Muscle of leg (tissue), 11 donors: Measurements from ENCODE around the gene CDC14B. TPM values are rescaled to one million over a fixed set of nuclear protein-coding genes. Genes with fewer than 3 reads are reported as not detected.
A peak's percentile ranks its signal among the peaks of the same experiment; 100 is the strongest.

Experiments
- DNase-seq: peaks from one replicate; pipeline ENCODE4 v3.0.0; 2013
- H3K27ac ChIP-seq: one replicate; pipeline ENCODE4 v1.5.1; 2013; ENCODE audit warnings: mild to moderate bottlenecking, low read length, control low read depth
- H3K27me3 ChIP-seq: one replicate; pipeline ENCODE4 v1.6.1; 2013; ENCODE audit warnings: low read length; ENCODE audit not compliant: control insufficient read depth, insufficient read depth
- H3K36me3 ChIP-seq: one replicate; pipeline ENCODE4 v1.6.1; 2013; ENCODE audit warnings: low read length; ENCODE audit not compliant: control insufficient read depth, insufficient read depth
- H3K4me1 ChIP-seq: one replicate; pipeline ENCODE4 v1.6.1; 2013; ENCODE audit warnings: low read length; ENCODE audit not compliant: control insufficient read depth, insufficient read depth
- H3K4me3 ChIP-seq: one replicate; pipeline ENCODE4 v1.5.1; 2013; ENCODE audit warnings: low read length, control low read depth
- H3K9me3 ChIP-seq: replicated peaks from 2 replicates; pipeline ENCODE4 v1.6.1; 2013; ENCODE audit warnings: low read depth, low read length; ENCODE audit not compliant: control insufficient read depth
- WGBS: methylation state at CpG from one replicate; pipeline ENCODE4 v1.1.5; 2013; ENCODE audit warnings: missing lambda C conversion rate; ENCODE audit not compliant: insufficient coverage; 5-methylcytosine and 5-hydroxymethylcytosine counted together
- polyA plus RNA-seq, 8 donors: library from polyadenylated mRNA; unstranded; fragments of 120-200 nt; gene quantifications; one replicate each; pipeline versions ENCODE4 v1.2.1 to v1.2.3, GENCODE V29; 2013; ENCODE audit warnings: inconsistent platforms in 1 of 8, low replicate concordance in 1 of 8; ENCODE audit not compliant: insufficient read length in 8 of 8, insufficient read depth in 1 of 8
- total RNA-seq: library from RNA; stranded (reverse); fragments of 120-200 nt; gene quantifications from one replicate; pipeline ENCODE4 v1.2.4, GENCODE V29; 2013

Gene CDC14B
- total and polyA plus RNA-seq, 9 donors = 12.9 to 19.0 (median 14.7) TPM

DNA sequence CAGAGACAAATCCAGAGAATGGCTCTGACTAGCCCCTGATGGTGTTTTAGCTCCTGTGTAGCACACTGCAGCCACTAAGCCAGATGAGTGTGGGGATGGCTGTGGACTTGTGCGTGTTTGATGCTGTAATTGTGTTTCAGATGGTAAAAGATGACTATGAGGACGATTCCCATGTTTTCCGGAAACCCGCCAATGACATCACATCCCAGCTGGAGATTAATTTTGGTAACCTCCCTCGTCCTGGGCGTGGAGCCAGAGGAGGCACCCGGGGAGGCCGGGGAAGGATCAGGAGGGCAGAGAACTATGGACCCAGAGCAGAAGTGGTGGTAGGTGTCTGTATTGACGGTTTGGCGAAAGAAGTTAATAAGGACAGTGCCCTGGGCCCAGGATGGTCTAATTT lies 131.7 kb downstream of the CDC14B start:
- WGBS = 72% methylated on average over 10 of the region's 10 CpGs
- DNase-seq = peak; percentile 35
- no peak overlapping the region for H3K27ac ChIP-seq
- no peak overlapping the region for H3K4me3 ChIP-seq
- H3K36me3 ChIP-seq = peaks cover 36% of the 10 kb centered on the region
- H3K9me3 ChIP-seq = no peaks in the 10 kb centered on the region
- H3K27me3 ChIP-seq = no peaks in the 10 kb centered on the region
- H3K4me1 ChIP-seq = peaks cover 11% of the 10 kb centered on the region

DNA sequence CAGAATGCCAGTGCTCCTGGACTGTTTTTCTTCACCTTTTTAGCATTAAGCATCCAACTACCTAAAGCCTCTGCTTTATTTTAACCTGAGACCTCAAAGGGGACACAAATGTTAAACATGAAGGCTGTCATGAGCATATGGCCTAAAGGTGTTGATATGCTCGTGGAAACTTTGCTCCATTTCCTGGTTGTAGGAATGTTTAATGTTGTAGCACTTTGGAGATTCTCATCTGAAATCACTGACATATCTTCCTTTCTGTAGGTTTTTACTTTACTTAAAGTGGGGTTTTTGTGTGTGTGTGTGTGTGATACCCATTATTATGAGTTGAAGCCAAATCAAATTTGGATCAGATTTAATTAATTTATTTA lies 132.6 kb downstream of the CDC14B start:
- no peaks in the 10 kb centered on the region for H3K27me3 ChIP-seq
- WGBS = no CpG with 5 or more reads among the region's 1 CpG
- peaks cover 36% of the 10 kb centered on the region for H3K36me3 ChIP-seq

DNA sequence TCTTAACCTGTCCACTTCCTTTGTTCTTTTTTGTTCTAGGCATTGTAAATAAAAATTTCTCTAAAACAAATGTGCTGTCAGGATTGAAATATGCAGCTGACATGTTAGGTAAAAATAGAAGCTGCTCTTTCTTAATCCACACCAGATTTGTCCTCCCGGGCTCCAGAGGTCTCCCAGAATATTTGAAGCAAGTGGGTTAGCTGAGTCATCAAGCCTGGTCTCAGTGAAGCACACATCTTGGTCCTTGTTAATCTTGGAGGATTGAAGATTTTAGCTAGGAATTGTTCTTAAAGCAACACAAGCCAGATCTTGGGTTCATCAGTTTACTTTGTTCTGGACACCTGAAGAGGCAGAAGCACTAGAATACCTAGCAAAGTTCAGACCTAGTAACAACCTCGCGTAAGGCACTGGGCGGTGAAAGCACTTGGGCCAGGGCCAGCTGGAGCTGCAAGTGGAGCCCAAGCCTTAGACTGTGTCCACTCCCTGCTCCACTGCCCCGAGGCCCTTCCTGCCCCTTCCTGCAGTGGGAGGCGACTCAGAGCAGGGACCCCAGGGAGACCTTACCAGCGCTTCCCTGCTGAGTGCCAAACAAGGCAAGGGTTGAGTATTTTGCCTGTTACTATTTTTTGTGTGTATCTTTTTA lies 133.1 kb downstream of the CDC14B start:
- DNase-seq = peak; percentile 72
- WGBS = 43% methylated on average over 3 of the region's 7 CpGs
- Histone ChIP-seq H3K27ac (peak overlapping the region; percentile 65), H3K4me3 (no peak overlapping the region), H3K9me3 (no peaks in the 10 kb centered on the region), H3K27me3 (no peaks in the 10 kb centered on the region), H3K4me1 (peaks cover 11% of the 10 kb centered on the region), H3K36me3 (peaks cover 34% of the 10 kb centered on the region)

More for the DNA sequence above, 132.6 kb downstream of the CDC14B start:
- Histone ChIP-seq H3K4me1 (peaks cover 11% of the 10 kb centered on the region), H3K9me3 (no peaks in the 10 kb centered on the region), H3K4me3 (no peak overlapping the region), H3K27ac (peak overlapping the region; percentile 65)
- no peak for DNase-seq

DNA sequence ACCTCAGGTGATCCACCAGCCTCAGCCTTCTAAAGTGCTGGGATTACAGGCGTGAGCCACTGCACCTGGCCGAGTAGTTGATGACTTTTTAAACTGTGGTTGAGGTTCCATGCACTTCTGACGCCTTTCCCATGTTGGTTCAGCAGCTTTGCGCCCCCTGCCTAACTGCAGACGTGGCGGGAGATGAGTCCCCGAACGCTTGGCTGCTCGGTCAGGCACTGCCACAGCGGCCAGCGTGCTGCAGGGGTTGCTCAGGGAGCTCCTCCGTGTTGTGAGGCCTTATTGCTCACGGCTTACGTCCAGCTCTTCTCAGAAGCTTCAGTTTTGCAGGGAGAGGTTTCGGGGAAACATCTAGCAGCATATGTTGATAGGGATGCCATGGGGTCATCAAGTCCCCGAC lies 134.4 kb downstream of the CDC14B start:
- Histone ChIP-seq H3K27me3 (no peaks in the 10 kb centered on the region), H3K9me3 (no peaks in the 10 kb centered on the region), H3K36me3 (peaks cover 22% of the 10 kb centered on the region), H3K4me1 (peaks cover 11% of the 10 kb centered on the region), H3K27ac (no peak overlapping the region), H3K4me3 (no peak overlapping the region)
- DNase-seq = no peak
- 87% methylated on average over 12 of the region's 16 CpGs for WGBS

DNA sequence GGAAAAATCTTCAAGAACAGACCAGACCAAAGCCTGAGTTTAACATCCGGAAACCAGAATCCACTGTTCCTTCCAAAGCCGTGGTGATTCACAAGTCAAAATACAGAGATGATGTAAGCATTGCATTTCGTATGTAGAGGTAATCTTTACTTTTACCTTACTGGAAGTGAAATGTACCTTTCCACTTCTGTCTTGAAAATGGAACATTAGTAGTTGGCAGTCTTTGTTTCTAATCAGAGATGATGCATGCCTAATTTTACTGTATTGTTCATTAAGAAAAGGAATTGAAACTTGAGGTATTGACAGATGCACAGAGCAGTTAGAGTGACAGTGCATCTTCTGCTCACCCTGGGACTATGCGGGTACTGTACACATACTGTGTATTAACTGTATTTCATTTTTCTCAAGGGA lies 135.1 kb downstream of the CDC14B start:
- Histone ChIP-seq H3K36me3 (peaks cover 16% of the 10 kb centered on the region), H3K27me3 (no peaks in the 10 kb centered on the region), H3K4me1 (peaks cover 11% of the 10 kb centered on the region), H3K27ac (no peak overlapping the region), H3K9me3 (no peaks in the 10 kb centered on the region), H3K4me3 (no peak overlapping the region)
- no peak for DNase-seq
- WGBS = no CpG with 5 or more reads among the region's 4 CpGs

DNA sequence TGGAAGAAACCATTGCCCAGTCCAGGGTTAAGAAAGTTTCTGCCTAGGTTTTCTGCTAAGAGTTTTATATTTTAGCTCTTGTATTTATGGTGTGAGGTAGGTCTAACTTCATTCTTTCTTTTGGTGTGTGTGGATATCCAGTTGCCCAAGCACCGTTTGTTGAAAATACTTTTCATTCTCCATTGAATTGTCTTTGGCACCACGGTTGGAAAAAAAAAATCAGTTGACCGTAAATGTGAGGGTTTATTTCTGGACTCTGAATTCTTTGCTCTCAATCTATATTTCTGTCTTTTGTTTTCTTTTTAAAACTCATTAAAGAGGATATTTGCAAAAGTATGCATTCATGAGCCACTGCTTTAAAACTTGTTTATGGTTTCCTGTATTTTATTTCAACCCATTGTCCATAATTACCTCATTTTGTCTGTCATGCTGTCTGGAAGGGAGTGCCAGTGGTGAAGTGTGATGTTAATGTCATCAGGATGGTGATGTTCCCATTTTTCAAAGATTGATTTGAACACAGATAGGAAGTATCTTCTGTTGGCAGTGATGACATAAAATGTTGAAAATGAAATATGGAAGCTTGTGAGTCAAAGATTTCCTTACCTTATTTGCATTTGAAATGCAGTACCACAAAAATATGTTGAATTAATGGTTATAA lies 135.8 kb downstream of the CDC14B start:
- no CpG with 5 or more reads among the region's 3 CpGs for WGBS

DNA sequence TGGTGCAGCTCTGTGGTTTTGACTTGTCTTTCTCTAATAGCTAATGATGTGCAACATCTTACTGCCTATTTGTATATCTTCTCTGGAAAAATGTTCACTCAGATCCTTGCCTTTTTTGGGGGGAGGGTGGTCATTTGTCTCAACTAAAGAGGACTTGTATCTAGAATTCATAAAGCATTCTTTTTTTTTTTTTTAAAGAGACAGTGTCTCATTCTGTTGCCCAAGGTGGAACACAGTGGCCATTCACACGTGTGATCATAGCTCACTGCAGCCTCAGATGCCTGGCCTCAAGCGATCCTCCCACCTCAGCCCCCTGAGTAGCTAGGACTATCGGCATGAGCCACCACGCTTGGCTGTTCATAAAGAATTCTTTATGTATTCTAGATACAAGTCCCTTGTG lies 136.4 kb downstream of the CDC14B start:
- H3K4me1 ChIP-seq = peaks cover 11% of the 10 kb centered on the region
- 80% methylated on average over 1 of the region's 4 CpGs for WGBS
- H3K9me3 ChIP-seq = no peaks in the 10 kb centered on the region
- H3K27ac ChIP-seq = no peak overlapping the region
- H3K27me3 ChIP-seq = no peaks in the 10 kb centered on the region
- peaks cover 7% of the 10 kb centered on the region for H3K36me3 ChIP-seq
- no peak for DNase-seq
- no peak overlapping the region for H3K4me3 ChIP-seq

More for the DNA sequence above, 135.8 kb downstream of the CDC14B start:
- no peak overlapping the region for H3K27ac ChIP-seq
- no peaks in the 10 kb centered on the region for H3K9me3 ChIP-seq
- H3K4me1 ChIP-seq = peaks cover 11% of the 10 kb centered on the region
- no peaks in the 10 kb centered on the region for H3K27me3 ChIP-seq
- H3K4me3 ChIP-seq = no peak overlapping the region
- peak; percentile 45 for DNase-seq
- peaks cover 10% of the 10 kb centered on the region for H3K36me3 ChIP-seq

DNA sequence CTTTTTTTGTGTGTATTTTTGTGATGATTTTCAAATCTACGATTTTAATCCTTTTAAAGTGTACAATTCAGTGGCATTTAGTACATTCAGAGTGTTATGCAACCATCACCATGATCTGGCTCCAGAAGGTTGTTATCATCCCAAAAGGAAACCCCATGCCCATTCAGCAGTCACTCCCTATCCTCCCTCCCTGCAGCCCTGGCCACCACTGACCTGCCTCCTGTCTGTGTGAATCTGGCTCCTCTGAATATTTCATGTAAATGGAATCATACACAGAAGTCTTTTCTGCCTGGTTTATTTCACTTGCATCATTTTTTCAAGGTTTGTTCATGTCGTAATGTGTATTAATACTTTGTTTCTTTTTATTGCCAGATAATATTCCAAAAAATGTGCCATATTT lies 137.2 kb downstream of the CDC14B start:
- no peaks in the 10 kb centered on the region for H3K27me3 ChIP-seq
- no peak overlapping the region for H3K4me3 ChIP-seq
- H3K36me3 ChIP-seq = peaks cover 5% of the 10 kb centered on the region
- DNase-seq = no peak
- peaks cover 9% of the 10 kb centered on the region for H3K4me1 ChIP-seq
- WGBS = no CpG with 5 or more reads among the region's 2 CpGs
- H3K9me3 ChIP-seq = no peaks in the 10 kb centered on the region
- H3K27ac ChIP-seq = no peak overlapping the region

DNA sequence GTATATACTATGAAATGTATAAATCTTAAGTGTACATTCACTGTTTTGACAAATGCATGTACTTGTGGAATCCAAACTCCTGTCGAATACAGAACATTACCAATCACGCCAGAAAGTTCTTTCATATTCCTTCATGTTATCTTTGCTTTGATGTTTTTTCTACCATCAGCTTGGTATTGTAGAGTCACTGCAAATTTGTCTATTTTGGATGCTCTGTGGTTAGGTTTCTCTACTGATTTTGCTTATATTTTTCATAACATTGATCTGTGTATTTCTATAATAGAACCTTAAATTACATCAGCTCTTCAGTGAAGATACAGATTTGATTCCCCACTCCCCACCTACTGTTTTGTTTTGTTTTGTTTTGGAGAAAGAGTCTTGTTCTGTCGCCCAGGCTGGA lies 138.9 kb downstream of the CDC14B start:
- no peak for DNase-seq
- H3K4me1 ChIP-seq = no peaks in the 10 kb centered on the region
- H3K36me3 ChIP-seq = peaks cover 5% of the 10 kb centered on the region
- no CpG with 5 or more reads among the region's 3 CpGs for WGBS
- no peaks in the 10 kb centered on the region for H3K27me3 ChIP-seq
- H3K9me3 ChIP-seq = no peaks in the 10 kb centered on the region
- no peak overlapping the region for H3K4me3 ChIP-seq
- H3K27ac ChIP-seq = no peak overlapping the region

DNA sequence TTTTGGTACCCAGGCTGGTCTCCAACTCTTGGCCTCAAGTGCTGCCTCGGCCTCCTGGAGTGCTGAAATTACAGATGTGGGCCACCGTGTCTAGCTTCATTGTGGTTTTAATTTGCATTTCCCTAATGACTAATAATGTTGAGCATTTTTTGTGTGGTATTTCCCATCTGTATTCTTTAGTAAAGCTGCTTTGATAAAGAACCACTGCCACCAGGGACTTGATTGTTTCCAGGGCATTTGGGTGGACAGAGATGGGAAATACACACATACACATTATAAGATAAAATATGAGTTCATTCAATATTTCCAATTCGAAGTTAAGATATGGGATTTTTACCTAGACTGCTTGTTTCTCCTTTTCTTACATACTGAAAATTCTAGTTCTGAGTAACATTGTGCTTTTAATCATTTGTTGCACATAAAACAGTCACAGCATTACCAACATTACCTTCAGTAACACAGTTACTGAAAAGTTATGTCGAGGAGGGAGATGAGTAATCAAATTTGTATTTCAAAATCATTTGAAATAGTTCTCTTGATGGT lies 140.7 kb downstream of the CDC14B start:
- Histone ChIP-seq H3K9me3 (no peaks in the 10 kb centered on the region), H3K27me3 (no peaks in the 10 kb centered on the region), H3K4me1 (no peaks in the 10 kb centered on the region), H3K4me3 (no peak overlapping the region), H3K27ac (no peak overlapping the region), H3K36me3 (peaks cover 3% of the 10 kb centered on the region)
- WGBS = no CpG with 5 or more reads among the region's 4 CpGs
- no peak for DNase-seq
